PC-9 (cell line): ENCODE measurements around the gene SLC22A14. TPM values are rescaled to one million over a fixed set of nuclear protein-coding genes. Genes with fewer than 3 reads are reported as not detected.

Experiments used
- BruUV-seq: library from RNA; stranded (reverse); fragments of 400-500 nt; replicated peaks from 2 replicates; lab custom pipeline; 2021; lab: Mats Ljungman, UMichigan
- CTCF ChIA-PET: fragments of 300-600 bp; sonication (Branson Sonifier 250); formaldehyde crosslinking; loops from one replicate; lab custom pipeline; 2022; ENCODE audit warnings: antibody characterized with exemption; lab: Charles Lee
- POLR2A ChIA-PET: fragments of 300-600 bp; sonication (Branson Sonifier 250); formaldehyde crosslinking; loops from one replicate; lab custom pipeline; 2022; ENCODE audit warnings: antibody characterized with exemption; ENCODE audit not compliant: unreplicated experiment; lab: Charles Lee
- DNase-seq, 2 experiments: peaks; one replicate each; pipeline versions ENCODE4 v3.0.0 to v3.0.0-alpha.2; 2015 to 2022; ENCODE audit warnings: mixed read lengths in 1 of 2
- H2AFZ ChIP-seq: fragments of 200-600 bp; sonication (generic); 2 replicates; pipeline ENCODE4 v1.8.1; 2017; ENCODE audit warnings: antibody characterized with exemption
- H3F3A ChIP-seq: fragments of 200-600 bp; sonication (generic); 2 replicates; pipeline ENCODE4 v1.8.1; 2017; ENCODE audit warnings: antibody characterized with exemption, mild to moderate bottlenecking, low read depth; ENCODE audit not compliant: insufficient read depth
- H3K27ac ChIP-seq: fragments of 200-600 bp; sonication (generic); 2 replicates; pipeline ENCODE4 v1.6.1; 2016; ENCODE audit warnings: mixed run types
- H3K27me3 ChIP-seq: fragments of 200-600 bp; sonication (generic); 2 replicates; pipeline ENCODE4 v1.6.1; 2016; ENCODE audit warnings: low read depth, mixed run types; ENCODE audit not compliant: insufficient read depth
- H3K36me3 ChIP-seq: fragments of 200-600 bp; sonication (generic); 2 replicates; pipeline ENCODE4 v1.6.1; 2016; ENCODE audit warnings: low read depth, mixed run types
- H3K4me1 ChIP-seq: fragments of 200-600 bp; sonication (generic); replicated peaks from 2 replicates; pipeline ENCODE4 v1.6.1; 2016; ENCODE audit warnings: mixed run types; ENCODE audit not compliant: insufficient read depth
- H3K4me2 ChIP-seq: fragments of 200-600 bp; sonication (generic); 2 replicates; pipeline ENCODE4 v1.6.1; 2017; ENCODE audit warnings: mixed run types
- H3K4me3 ChIP-seq: fragments of 200-600 bp; sonication (generic); 2 replicates; pipeline ENCODE4 v1.6.1; 2016; ENCODE audit warnings: mixed run types
- H3K79me2 ChIP-seq: fragments of 200-600 bp; sonication (generic); 2 replicates; pipeline ENCODE4 v1.6.1; 2017; ENCODE audit warnings: low read depth, mixed run types
- H3K9me2 ChIP-seq: fragments of 200-600 bp; sonication (generic); 2 replicates; pipeline ENCODE4 v1.8.1; 2017; ENCODE audit warnings: mild to moderate bottlenecking; ENCODE audit not compliant: insufficient read depth
- H3K9me3 ChIP-seq: fragments of 200-600 bp; sonication (generic); 2 replicates; pipeline ENCODE4 v1.8.1; 2016; ENCODE audit warnings: low read depth; ENCODE audit not compliant: insufficient read depth
- H4K20me1 ChIP-seq: fragments of 200-600 bp; sonication (generic); 2 replicates; pipeline ENCODE4 v1.8.1; 2017; ENCODE audit not compliant: insufficient read depth
- EZH2 ChIP-seq: fragments of 200-600 bp; sonication (generic); IDR thresholded peaks from 2 replicates; pipeline ENCODE4 v1.8.0; 2017; ENCODE audit warnings: antibody characterized with exemption, low read depth
- intact Hi-C: fragments of 100-400 bp; cut with micrococcal nuclease; formaldehyde crosslinking; loops from one replicate; pipeline ENCODE4 v1.10.0; 2022; ENCODE audit not compliant: unreplicated experiment
- total RNA-seq: library from RNA; stranded (reverse); gene quantifications from 2 replicates; pipeline ENCODE4 v1.2.3, GENCODE V29; 2021
- TF ChIP-seq, protein P1 (sequence below): fragments of 200-600 bp; sonication (generic); conservative IDR thresholded peaks from 2 replicates; pipeline ENCODE4 v1.6.1; 2017; ENCODE audit warnings: mixed run types, antibody characterized with exemption, mild to moderate bottlenecking, moderate library complexity

The SLC22A14 gene
- total RNA-seq, 1 experiment from 2014 or later: not detected

DNA sequence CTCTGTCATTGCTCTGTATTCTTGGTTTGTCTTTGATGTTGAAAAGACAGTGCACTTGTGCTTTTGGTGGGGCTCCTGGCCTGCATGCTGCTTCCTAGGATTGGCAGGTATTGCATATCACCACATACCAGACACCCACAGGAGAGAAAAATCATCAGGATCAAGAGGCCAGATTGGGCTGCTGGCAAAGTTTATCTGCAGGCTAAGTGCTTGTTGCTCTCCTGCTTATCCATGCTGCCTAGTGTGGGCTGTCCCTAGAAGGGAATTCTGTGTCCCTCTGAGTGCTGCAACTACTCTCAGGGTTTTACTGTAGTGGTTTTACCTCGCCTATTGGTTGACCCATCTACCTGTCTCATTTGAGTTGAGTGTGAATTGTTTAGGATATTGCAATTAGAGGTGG is 17.3 kb upstream of the SLC22A14 start:
- Histone ChIP-seq H3K4me1 (no peaks in the 10 kb centered on the region), H3K27ac (no peak overlapping the region), H3F3A (no peaks in the 10 kb centered on the region; the same call in 1 of the 2 replicates), H2AFZ (no peak overlapping the region), H3K9me3 (no peaks in the 10 kb centered on the region), H4K20me1 (no peaks in the 10 kb centered on the region), H3K4me3 (no peak overlapping the region), H3K27me3 (no peaks in the 10 kb centered on the region), H3K9me2 (no peaks in the 10 kb centered on the region), H3K79me2 (no peaks in the 10 kb centered on the region), H3K4me2 (no peak overlapping the region), H3K36me3 (no peaks in the 10 kb centered on the region)
- TF ChIP-seq EZH2: no peak
- TF ChIP-seq, protein P1, sequence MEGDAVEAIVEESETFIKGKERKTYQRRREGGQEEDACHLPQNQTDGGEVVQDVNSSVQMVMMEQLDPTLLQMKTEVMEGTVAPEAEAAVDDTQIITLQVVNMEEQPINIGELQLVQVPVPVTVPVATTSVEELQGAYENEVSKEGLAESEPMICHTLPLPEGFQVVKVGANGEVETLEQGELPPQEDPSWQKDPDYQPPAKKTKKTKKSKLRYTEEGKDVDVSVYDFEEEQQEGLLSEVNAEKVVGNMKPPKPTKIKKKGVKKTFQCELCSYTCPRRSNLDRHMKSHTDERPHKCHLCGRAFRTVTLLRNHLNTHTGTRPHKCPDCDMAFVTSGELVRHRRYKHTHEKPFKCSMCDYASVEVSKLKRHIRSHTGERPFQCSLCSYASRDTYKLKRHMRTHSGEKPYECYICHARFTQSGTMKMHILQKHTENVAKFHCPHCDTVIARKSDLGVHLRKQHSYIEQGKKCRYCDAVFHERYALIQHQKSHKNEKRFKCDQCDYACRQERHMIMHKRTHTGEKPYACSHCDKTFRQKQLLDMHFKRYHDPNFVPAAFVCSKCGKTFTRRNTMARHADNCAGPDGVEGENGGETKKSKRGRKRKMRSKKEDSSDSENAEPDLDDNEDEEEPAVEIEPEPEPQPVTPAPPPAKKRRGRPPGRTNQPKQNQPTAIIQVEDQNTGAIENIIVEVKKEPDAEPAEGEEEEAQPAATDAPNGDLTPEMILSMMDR: no peak
- ChIA-PET CTCF (no interaction called here), POLR2A (no interaction called here)
- BruUV-seq: no TSS peak
- DNase-seq: no peak
- intact Hi-C loops: no loop called here

DNA sequence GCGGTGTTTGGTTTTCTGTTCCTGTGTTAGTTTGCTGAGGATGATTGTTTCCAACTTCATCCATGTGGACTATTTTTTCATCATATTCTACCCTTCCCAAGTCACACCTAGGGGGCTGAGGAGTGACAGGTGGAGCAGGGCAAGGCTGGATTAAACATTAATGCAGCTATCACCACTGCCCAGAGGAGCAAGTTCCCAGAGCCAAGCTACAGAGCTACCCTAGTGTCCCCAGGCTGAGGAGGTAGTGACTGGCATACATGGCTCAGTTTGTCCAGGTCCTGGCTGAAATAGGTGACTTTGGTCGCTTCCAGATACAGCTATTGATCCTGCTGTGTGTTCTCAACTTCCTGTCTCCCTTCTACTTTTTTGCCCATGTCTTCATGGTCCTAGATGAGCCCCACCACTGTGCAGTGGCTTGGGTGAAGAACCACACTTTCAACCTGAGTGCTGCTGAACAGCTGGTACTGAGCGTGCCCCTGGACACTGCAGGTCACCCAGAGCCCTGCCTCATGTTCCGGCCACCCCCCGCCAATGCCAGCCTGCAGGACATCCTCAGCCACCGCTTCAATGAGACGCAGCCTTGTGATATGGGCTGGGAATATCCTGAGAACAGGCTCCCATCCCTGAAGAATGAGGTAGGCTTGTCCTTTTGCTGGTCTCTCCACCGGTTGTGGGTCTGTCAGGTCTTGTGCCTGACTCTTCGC is 16.3 kb upstream of the SLC22A14 start, which contains the start of gene SLC22A13:
Gene SLC22A13 (plus strand): TSS at position 209 of the 704 bp plus-strand sequence. CDS start 49 bp downstream, at position 258.
- no peak for DNase-seq
- Histone ChIP-seq H3F3A (no peaks in the 10 kb centered on the region), H3K27me3 (no peaks in the 10 kb centered on the region), H2AFZ (no peak within 1 kb of the TSS), H3K36me3 (no peaks in the 10 kb centered on the region), H3K27ac (no peak within 1 kb of the TSS), H3K9me3 (no peaks in the 10 kb centered on the region), H3K79me2 (no peaks in the 10 kb centered on the region), H3K9me2 (no peaks in the 10 kb centered on the region), H3K4me1 (no peaks in the 10 kb centered on the region), H3K4me2 (no peak within 1 kb of the TSS), H4K20me1 (no peaks in the 10 kb centered on the region), H3K4me3 (no peak within 1 kb of the TSS)
- ChIA-PET POLR2A (no interaction called here), CTCF (no interaction called here)
- TF ChIP-seq EZH2: no peak
- TF ChIP-seq, protein P1: no peak
- no TSS peak for BruUV-seq
- intact Hi-C loops: no loop called here

DNA sequence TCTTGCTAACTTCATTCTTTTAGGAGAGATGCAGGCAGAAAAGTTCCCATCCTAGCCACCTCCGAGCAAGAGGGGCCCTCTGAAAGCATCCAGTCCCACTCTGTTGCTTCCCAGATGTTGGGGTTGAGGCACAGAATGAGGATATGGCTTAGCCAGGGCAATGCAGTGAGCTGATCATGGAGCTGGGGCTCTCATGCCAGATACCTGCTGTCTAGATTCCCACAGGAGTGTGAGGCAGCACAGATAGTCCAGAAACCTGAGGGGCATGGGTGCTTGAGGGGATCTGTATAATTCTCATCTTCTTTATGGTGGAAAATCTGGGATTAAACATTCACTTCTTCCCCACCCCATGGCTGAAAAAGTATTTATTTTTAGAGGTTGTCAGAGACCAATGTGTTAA is 15.3 kb upstream of the SLC22A14 start:
- CTCF ChIA-PET: no interaction called here
- BruUV-seq: no TSS peak

More for the DNA sequence above, 15.3 kb upstream of the SLC22A14 start:
- H3K4me1 ChIP-seq: no peaks in the 10 kb centered on the region
- TF ChIP-seq, protein P1: no peak
- TF ChIP-seq EZH2: no peak
- no peaks in the 10 kb centered on the region for H3K79me2 ChIP-seq
- POLR2A ChIA-PET: interaction anchor here (0.7 kb wide), 1 partner anchor 330 kb away, joined by 7 read pairs; no protein-coding TSS in a partner anchor
- no peaks in the 10 kb centered on the region for H4K20me1 ChIP-seq
- no peak for DNase-seq
- no peak overlapping the region for H3K4me3 ChIP-seq
- no peak overlapping the region for H3K27ac ChIP-seq
- H2AFZ ChIP-seq: no peak overlapping the region
- H3F3A ChIP-seq: no peaks in the 10 kb centered on the region
- H3K9me3 ChIP-seq: no peaks in the 10 kb centered on the region
- H3K36me3 ChIP-seq: no peaks in the 10 kb centered on the region
- no peaks in the 10 kb centered on the region for H3K9me2 ChIP-seq
- H3K4me2 ChIP-seq: no peak overlapping the region
- intact Hi-C loops: no loop called here
- H3K27me3 ChIP-seq: no peaks in the 10 kb centered on the region
